GM18951 (cell line): ENCODE data around the gene RXFP4.

ENCODE experiments used
- POLR2A ChIP-seq: IDR thresholded peaks from 4 replicates; pipeline ENCODE4 v1.6.1; 2011; ENCODE audit warnings: mild to moderate bottlenecking; ENCODE audit not compliant: insufficient read length, insufficient read depth; ENCODE audit errors: extremely low read depth
- in situ Hi-C: fragments of 300-500 bp; cut with MboI; formaldehyde crosslinking; loops from one replicate; pipeline ENCODE4 v1.12.0; 2022; ENCODE audit warnings: low sequenced_read_pairs, mixed read lengths, inconsistent platforms; ENCODE audit not compliant: unreplicated experiment

RXFP4 gene

GRCh38 chr1:155934936-155935590 lies 6.4 kb upstream of the RXFP4 start:
- in situ Hi-C loops = no loop called here
- TF ChIP-seq POLR2A = no peak

GRCh38 chr1:155938220-155938627 lies 3.2 kb upstream of the RXFP4 start:
- TF ChIP-seq POLR2A = no peak
- in situ Hi-C loops = no loop called here

GRCh38 chr1:155940482-155940992 lies 901 bp upstream of the RXFP4 start:
- in situ Hi-C loops = no loop called here
- TF ChIP-seq POLR2A = no peak

- in situ Hi-C loops = no loop called here
- TF ChIP-seq POLR2A = no peak
These were observed 550 bp downstream of the RXFP4 start for GRCh38 chr1:155941845-155942531.

- TF ChIP-seq POLR2A = no peak
- in situ Hi-C loops = no loop called here
These were observed 1.2 kb downstream of the RXFP4 start for GRCh38 chr1:155942578-155943141.

GRCh38 chr1:155944444-155944799 lies 3.0 kb downstream of the RXFP4 start:
- in situ Hi-C loops = no loop called here
- no peak for TF ChIP-seq POLR2A

GRCh38 chr1:155946633-155947219 lies 5.3 kb downstream of the RXFP4 start:
- no peak for TF ChIP-seq POLR2A
- in situ Hi-C loops = loop anchor here (5.0 kb wide), 1 partner anchor 36 kb away; no protein-coding TSS in a partner anchor

- no peak for TF ChIP-seq POLR2A
- in situ Hi-C loops = loop anchor here (5.0 kb wide), 1 partner anchor 35 kb away; no protein-coding TSS in a partner anchor
These were observed 5.9 kb downstream of the RXFP4 start for GRCh38 chr1:155947292-155947691.

GRCh38 chr1:155947741-155948140 lies 6.3 kb downstream of the RXFP4 start:
- in situ Hi-C loops = loop anchor here (5.0 kb wide), 1 partner anchor 35 kb away; no protein-coding TSS in a partner anchor
- no peak for TF ChIP-seq POLR2A

GRCh38 chr1:155950829-155951228 lies 9.4 kb downstream of the RXFP4 start:
- no peak for TF ChIP-seq POLR2A
- in situ Hi-C loops = no loop called here

GRCh38 chr1:155951753-155952504 lies 10.5 kb downstream of the RXFP4 start:
- in situ Hi-C loops = no loop called here

GRCh38 chr1:155952505-155952890 lies 11.1 kb downstream of the RXFP4 start:
- in situ Hi-C loops = no loop called here

More at GRCh38 chr1:155951753-155952504, 10.5 kb downstream of the RXFP4 start:
- no peak for TF ChIP-seq POLR2A

GRCh38 chr1:155954645-155955044 lies 13.2 kb downstream of the RXFP4 start:
- in situ Hi-C loops = no loop called here
- no peak for TF ChIP-seq POLR2A

More at GRCh38 chr1:155952505-155952890, 11.1 kb downstream of the RXFP4 start:
- no peak for TF ChIP-seq POLR2A
